Stimulated activated naive CD8-positive, alpha-beta T cell treated with anti-CD3 and anti-CD28 coated beads, Interleukin-15, amount 100 ng/mL, for 72 hours (primary cell): ENCODE measurements around the gene CC2D2B.
"Not testable (repeated sequence)": the region's sequence is repeated elsewhere in the genome, so short reads cannot be mapped to it uniquely, and the experiment has no call there.

Source experiments
- ATAC-seq: fragments of 150-1000 bp; cut with Tn5 transposase; 2 replicates; pipeline ENCODE4 v1.10.0; 2021; ENCODE audit warnings: mild to moderate bottlenecking, moderate library complexity
- DNase-seq, 2 donors: peaks; one replicate each; pipeline ENCODE4 v3.0.0; 2021 to 2022
- H3K27ac Mint-ChIP-seq, 2 donors: one replicate each; pipeline ENCODE4 v1.8.0; 2022; ENCODE audit warnings: mild to moderate bottlenecking in 2 of 2, mixed read lengths in 2 of 2, moderate library complexity in 2 of 2
- H3K27me3 Mint-ChIP-seq: one replicate; pipeline ENCODE4 v1.8.0; 2022; ENCODE audit warnings: mixed read lengths
- H3K4me1 Mint-ChIP-seq: one replicate; pipeline ENCODE4 v1.8.0; 2022; ENCODE audit warnings: mild to moderate bottlenecking, mixed read lengths
- H3K4me3 Mint-ChIP-seq, 2 donors: one replicate each; pipeline ENCODE4 v1.8.0; 2022; ENCODE audit warnings: mild to moderate bottlenecking in 2 of 2, mixed read lengths in 2 of 2, moderate library complexity in 1 of 2
- H3K9me3 Mint-ChIP-seq, 2 donors: one replicate each; pipeline ENCODE4 v1.8.0; 2022; ENCODE audit warnings: mixed read lengths in 2 of 2

The CC2D2B gene

DNA sequence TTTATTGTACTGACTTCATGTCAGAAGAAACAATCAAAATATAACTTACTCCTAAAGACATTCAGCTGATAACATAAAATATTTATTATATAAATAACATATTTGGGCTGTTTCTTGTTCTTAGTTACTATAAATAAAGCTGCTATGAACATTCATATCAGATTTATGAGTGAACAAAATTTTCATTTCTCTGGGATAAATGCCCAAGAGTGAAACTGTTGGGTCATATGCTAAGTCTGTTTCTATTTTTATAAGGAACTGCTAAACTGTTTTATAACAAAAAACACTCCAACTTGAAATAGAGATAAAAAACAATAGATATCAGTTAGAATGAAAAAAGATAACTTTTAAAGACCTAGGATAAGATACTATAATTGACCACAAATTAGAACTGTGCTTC is 26.5 kb upstream of the CC2D2B start:
- Mint-ChIP-seq H3K4me3 (no peak overlapping the region), H3K27me3 (no peaks in the 10 kb centered on the region), H3K9me3 (no peaks in the 10 kb centered on the region), H3K27ac (no peak overlapping the region), H3K4me1 (no peaks in the 10 kb centered on the region)
- ATAC-seq = no peak
- DNase-seq = no peak

DNA sequence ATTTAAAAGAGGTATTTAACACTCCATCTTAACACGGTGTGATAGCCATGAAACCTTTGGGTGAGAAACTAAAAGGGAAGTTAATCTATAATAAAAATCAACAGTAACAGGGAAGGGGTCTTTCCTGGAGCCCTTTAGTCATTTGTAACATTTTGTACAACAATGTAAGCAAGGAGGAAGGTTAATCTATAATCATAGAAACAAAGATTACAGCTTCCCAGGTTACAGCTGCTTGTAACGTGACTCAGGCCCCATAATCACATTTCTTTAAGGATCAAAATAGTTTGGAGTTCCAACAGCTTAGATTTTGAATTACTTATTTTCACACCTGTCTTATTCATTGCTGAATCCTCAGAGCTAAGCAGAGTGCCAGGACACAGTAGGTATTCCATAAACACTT is 17.9 kb upstream of the CC2D2B start:
- ATAC-seq (no peak), DNase-seq (no peak)
- Mint-ChIP-seq H3K27me3 (no peaks in the 10 kb centered on the region), H3K9me3 (no peaks in the 10 kb centered on the region), H3K27ac (no peak overlapping the region), H3K4me1 (no peaks in the 10 kb centered on the region), H3K4me3 (no peak overlapping the region)

DNA sequence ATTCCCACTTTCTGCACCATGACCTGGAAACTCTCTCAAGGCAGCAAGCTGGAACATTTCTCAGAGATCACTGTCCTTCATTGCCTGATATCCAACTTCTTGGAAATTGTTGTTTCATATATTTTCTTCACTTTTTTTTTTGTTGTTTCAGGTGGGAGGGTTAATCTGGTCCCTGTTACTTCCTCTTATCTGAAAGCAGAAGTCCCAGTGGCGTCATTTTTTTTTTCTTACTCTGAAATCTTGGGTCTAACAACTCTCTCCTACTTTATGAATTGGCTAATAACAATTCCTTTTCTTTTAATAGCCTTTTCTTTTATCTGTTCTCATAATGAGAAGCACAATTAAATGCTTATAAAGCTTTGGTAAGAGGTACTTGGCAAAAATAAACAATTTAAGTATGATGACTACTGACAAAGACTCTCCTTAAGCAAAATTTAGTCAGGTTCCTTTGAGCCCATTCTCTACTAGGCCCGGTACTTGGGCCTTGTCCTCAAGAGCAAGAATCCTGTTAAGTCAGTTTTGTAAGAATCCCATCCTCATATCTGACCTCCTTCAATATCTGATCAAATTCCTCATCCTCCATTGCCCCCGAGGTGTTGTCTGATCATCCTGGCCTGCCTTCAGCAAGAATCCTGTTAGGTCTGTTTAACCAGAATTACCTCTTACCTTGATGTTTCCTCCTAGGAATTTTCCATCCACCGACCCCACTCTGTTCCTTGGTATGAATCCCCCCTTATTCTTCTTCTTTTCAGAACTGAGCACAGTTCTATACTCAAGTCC is 11.5 kb upstream of the CC2D2B start:
- H3K27me3 Mint-ChIP-seq = no peaks in the 10 kb centered on the region
- no peaks in the 10 kb centered on the region for H3K9me3 Mint-ChIP-seq
- H3K4me1 Mint-ChIP-seq = no peaks in the 10 kb centered on the region
- no peak for ATAC-seq
- peak overlapping the region in 1 of 2 donors; percentile 62 for H3K27ac Mint-ChIP-seq
- no peak for DNase-seq
- no peak overlapping the region for H3K4me3 Mint-ChIP-seq

DNA sequence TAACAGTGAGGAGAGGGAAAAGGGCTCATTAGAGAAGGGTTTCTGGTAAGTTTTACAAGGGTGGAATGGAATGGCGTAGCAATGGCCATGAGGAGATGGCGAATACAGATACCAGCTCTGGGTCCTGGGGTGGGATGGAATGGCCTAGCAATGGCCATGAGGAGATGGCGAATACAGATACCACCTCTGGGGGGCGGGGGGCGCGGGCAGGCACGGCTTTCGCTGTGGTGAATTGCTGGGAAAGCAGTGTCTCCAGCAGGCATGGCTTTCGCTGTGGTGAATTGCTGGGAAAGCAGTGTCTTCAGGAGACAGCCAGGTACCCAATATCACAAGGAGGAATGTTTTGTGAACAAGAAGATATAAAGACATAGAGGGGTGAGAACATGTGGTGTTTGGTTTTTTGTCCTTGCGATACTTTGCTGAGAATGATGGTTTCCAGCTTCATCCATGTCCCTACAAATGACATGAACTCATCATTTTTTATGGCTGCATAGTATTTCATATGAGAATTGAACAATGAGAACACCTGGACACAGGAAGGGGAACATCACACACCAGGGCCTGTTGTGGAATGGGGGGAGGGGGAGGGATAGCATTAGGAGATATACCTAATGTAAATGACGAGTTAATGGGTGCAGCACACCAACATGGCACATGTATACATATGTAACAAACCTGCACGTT is 1.7 kb upstream of the CC2D2B start:
- not testable (repeated sequence) for H3K27ac Mint-ChIP-seq, ATAC-seq, DNase-seq, H3K27me3 Mint-ChIP-seq, H3K9me3 Mint-ChIP-seq
- H3K4me3 Mint-ChIP-seq = peak overlapping the region in 1 of 2 donors; percentile 19
- peaks cover 17% of the 10 kb centered on the region for H3K4me1 Mint-ChIP-seq

DNA sequence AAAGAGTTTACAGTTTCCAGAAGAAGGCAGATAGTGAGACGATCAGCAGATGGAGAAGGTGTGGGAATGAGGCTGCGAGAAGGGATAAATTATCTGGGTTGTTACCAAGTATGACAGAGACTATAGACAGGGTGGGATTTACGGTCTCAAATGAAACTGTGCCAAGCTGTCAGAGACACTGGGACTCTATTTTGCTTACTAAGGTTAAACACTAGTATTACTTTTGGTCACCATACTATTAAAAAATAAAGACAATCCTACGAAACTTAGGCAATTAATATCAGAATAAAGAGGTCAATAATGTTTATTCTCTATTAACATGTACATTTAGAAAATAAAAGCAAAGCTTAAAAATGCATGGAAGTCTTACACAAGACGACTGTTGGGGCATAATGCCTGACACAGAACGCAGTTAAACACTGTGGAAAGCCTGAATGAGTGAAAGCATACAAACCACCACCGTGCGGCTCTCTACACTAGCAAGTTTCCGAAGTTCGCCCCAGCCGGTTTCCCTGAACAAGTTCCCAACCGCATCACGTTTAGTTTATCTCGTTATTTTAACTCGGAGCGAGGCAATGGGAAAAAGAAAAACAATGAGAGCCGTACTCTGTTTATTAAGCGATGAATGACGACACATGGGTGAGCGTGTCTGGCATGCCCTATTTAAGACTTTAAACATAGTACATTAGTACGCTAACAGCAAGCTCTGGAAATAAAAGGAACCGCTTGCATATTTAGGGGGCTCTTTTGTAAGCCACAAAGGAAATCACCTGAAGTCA is 909 bp upstream of the CC2D2B start:
- Mint-ChIP-seq H3K4me1 (peaks cover 17% of the 10 kb centered on the region), H3K4me3 (peak overlapping the region; percentile 93 to 96), H3K9me3 (no peaks in the 10 kb centered on the region), H3K27me3 (no peaks in the 10 kb centered on the region), H3K27ac (peak overlapping the region in 1 of 2 donors; percentile 49)
- ATAC-seq = peak; percentile 64
- DNase-seq = peak in 1 of 2 donors; percentile 33

DNA sequence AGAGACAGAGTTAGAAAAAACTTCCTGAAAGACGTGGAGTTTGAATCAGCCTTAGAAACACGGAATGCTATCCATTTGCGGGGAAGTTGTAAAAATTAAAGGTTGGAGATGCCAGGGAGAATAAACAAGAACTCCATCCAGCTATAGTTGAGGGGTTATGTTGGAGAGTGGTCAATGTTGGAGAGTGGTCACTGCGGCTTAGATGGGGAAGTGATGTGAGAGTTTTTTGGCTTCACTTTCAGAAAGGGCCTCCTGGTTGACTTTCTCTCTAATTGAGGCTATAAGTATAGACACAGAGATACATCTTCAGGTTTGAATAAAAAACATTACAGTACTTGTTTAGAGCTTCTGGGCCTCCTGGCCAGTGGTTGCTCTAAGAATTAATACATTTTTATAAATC is 675 bp downstream of the CC2D2B start:
- Mint-ChIP-seq H3K9me3 (no peaks in the 10 kb centered on the region), H3K27ac (no peak overlapping the region), H3K4me1 (peaks cover 17% of the 10 kb centered on the region), H3K4me3 (peak overlapping the region in 1 of 2 donors; percentile 93), H3K27me3 (peaks cover 6% of the 10 kb centered on the region)
- ATAC-seq (no peak), DNase-seq (no peak)

DNA sequence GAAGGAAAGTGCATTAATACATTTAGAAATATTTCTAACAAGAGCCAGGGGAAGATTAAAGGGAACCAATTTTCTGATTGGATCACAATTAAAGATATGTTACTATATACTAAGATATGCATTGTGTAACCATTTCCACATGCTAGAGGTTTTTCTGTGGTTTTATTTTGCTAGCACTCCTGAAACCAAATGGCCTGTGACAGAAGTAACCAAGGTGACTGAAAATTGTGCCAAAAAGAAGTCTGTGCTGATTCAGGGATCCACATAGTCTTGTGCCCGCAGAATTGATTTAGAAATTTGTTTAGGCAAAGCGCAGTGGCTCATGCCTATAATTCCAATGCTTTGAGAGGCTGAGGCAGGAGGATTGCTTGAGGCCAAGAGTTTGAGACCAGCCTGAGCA is 1.8 kb downstream of the CC2D2B start:
- Mint-ChIP-seq H3K27me3 (peaks cover 13% of the 10 kb centered on the region), H3K9me3 (no peaks in the 10 kb centered on the region), H3K27ac (no peak overlapping the region), H3K4me1 (peaks cover 17% of the 10 kb centered on the region), H3K4me3 (no peak overlapping the region)
- DNase-seq (no peak), ATAC-seq (no peak)

DNA sequence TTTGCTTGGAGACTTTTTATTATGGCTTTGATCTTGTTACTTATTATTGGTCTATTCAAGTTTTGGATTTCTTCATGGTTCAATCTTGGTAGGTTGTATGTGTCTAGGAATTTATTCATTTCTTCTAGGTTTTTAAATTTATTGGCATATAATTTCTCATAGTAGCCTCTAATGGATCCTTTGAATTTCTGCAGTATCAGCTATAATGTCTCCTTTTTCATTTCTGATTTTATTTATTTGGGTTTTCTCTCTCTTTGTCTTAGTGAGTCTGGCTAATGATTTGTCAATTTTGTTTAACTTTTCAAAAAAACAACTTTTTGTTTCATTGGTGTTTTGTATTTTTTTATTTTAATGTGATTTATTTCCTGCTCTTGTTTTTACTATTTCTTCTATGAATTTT is 8.3 kb downstream of the CC2D2B start:
- H3K9me3 Mint-ChIP-seq, DNase-seq, H3K4me1 Mint-ChIP-seq, ATAC-seq, H3K27ac Mint-ChIP-seq, H3K4me3 Mint-ChIP-seq: not testable (repeated sequence)
- H3K27me3 Mint-ChIP-seq = peaks cover 25% of the 10 kb centered on the region

DNA sequence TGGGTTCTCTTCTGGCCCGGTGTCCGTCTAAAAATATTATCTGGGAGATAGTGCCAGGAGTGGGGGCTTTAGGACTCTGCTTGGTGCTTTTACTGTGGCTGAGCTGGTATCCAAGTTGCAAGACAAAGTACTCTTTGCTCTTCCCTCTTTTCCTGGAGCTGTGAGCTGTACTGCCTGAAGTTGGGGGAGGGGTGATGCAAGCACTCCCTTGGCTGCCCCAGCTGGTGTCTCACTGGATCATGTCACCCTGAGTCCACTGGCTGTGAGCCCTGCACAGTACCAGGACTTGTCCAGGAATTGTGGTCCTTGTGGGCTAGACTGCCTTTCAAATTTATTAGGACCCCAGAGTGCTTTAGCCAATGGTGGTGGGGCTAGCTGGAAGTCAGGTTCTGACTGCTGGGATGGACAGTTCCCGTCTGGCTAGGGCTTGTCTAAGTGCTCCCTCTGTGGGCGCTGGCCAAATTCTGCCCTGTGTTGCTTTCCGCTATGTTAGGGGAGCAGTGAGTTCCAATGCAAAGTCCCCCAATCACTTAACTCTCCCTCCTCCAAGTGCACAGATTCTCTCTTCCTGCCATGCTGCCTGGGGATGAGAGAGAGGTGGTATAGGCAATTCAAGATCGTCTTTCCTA is 13.1 kb downstream of the CC2D2B start:
- DNase-seq = no peak
- no peaks in the 10 kb centered on the region for H3K9me3 Mint-ChIP-seq
- H3K4me3 Mint-ChIP-seq = no peak overlapping the region
- no peak overlapping the region for H3K27ac Mint-ChIP-seq
- no peak for ATAC-seq
- H3K4me1 Mint-ChIP-seq = no peaks in the 10 kb centered on the region
- peaks cover 11% of the 10 kb centered on the region for H3K27me3 Mint-ChIP-seq

DNA sequence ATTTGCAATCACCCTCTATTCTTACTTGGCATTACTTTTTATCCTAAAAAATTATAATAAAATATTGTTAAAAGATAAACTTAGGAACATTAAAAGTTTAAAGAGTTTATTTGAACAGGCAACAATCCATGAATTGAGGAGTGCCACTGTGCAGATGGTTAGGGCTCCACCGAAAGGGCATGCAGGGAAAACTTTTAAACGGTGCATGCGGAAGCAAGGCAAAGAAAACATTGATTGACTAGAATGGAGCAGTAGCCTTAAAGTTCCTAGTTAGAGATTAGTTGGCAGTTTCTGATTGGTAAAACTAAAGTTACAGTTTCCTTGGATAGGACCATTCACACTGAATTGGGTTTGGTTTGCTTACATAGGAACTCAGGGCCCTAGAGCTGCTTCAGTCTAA is 17.3 kb downstream of the CC2D2B start:
- H3K27ac Mint-ChIP-seq = peak overlapping the region in 1 of 2 donors; percentile 27
- no peaks in the 10 kb centered on the region for H3K27me3 Mint-ChIP-seq
- no peak for DNase-seq
- no peaks in the 10 kb centered on the region for H3K9me3 Mint-ChIP-seq
- H3K4me1 Mint-ChIP-seq = no peaks in the 10 kb centered on the region
- no peak for ATAC-seq
- H3K4me3 Mint-ChIP-seq = no peak overlapping the region

DNA sequence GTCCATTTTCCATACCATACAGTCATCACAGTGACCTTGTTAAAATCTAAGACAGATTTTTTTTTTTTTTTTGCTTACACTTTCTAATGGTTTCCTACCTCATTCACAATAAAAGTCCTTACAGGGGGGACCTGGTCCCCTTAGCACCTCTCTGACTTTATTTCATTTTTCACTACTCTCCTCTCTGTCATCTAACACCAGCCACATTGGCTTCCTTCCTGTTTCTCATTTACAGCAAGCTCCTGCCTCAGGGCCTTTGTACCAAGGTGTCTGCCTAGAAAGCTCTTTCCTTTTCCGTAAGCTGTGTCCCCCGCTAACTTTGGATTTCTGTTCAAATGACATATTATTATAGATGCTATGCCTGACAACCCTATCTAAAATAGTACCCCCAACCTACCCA is 27.7 kb downstream of the CC2D2B start:
- H3K9me3 Mint-ChIP-seq = peaks cover 18 to 24% of the 10 kb centered on the region in 2 donors
- no peak overlapping the region for H3K4me3 Mint-ChIP-seq
- DNase-seq = no peak
- H3K4me1 Mint-ChIP-seq = peaks cover 6% of the 10 kb centered on the region
- H3K27me3 Mint-ChIP-seq = peaks cover 15% of the 10 kb centered on the region
- H3K27ac Mint-ChIP-seq = peak overlapping the region in 1 of 2 donors; percentile 6
- no peak for ATAC-seq

DNA sequence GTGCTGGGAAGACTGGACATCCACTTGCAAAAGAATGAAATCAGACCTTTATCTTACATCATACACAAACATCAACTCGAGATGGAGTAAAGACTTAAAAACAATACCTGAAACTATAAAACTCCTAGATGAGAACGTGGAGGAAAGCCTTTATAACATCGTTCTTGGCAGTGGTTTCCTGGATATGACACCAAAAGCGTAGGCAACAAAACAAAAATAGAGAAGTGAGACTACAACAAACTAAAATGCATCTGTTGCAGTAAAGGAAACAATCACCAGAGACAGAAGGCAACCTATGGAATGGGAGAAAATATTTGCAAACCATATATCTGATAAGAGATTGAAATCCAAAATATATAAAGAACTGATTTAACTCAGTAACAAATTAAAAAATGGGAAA is 33.3 kb downstream of the CC2D2B start:
- H3K4me1 Mint-ChIP-seq = no peaks in the 10 kb centered on the region
- no peak overlapping the region for H3K4me3 Mint-ChIP-seq
- H3K27ac Mint-ChIP-seq = no peak overlapping the region
- ATAC-seq (no peak), DNase-seq (no peak)
- no peaks in the 10 kb centered on the region for H3K27me3 Mint-ChIP-seq
- H3K9me3 Mint-ChIP-seq = peaks cover 9 to 17% of the 10 kb centered on the region in 2 donors

DNA sequence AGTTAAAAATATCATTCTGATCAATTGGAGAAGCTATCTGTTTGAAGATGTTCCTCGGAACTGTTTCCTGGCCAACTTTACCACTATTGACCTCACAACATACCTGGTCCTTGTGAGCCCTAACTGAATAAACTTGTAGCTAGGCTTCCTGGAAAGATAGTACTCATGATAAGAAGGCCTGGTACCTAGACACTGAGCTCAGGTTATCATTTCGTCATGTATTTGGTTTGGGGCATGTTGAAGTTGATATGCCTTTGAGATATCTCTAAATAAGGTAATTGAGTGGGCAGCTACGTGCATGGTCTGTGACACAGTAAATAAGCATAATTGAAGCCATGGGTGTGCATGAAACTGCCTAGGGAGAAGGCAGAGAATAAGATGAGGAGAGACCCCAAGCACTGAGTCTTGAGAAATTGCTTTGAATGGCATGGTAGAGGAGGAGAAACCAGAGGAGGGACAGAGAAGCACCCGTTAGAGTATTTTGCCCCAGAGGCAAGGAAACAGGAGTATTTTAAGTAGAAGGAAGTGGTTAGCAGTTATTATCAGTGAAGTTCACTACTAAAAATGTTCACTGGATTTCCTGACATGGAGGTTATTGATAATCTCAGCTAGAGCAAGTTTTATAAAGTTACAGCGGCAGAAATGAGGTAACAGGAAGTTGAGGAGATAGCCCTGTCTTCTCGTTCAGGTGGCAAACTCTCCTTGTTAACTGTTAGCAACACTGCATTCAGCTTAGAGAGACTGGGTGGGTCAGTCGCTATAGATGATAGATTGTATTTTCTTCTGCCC is 55.6 kb downstream of the CC2D2B start:
- Mint-ChIP-seq H3K27me3 (no peaks in the 10 kb centered on the region), H3K4me3 (peak overlapping the region; percentile 4 to 38)
- ATAC-seq = peak; percentile 67

DNA sequence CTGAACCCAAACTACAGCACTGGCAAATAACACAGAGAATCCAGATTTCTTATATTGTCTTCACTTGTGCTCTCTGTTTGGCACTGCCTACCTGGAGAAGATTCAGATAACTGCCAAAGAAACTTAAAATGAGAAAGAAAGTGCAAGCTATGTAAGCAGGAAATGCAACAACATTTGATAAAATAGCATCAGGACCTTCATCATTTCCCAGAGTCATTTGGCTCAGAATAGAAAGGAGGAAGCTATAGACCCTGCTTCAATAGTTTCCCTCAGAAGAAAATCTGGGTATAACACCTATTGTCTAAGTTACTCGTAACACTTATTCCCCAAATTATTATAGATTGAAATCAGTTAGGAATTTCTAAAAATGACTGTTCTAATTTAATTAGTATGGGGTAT is 56.2 kb downstream of the CC2D2B start:
- peak; percentile 12 for ATAC-seq
- peaks cover 11% of the 10 kb centered on the region for H3K4me1 Mint-ChIP-seq
- peak overlapping the region in 1 of 2 donors; percentile 44 for H3K27ac Mint-ChIP-seq
- H3K9me3 Mint-ChIP-seq = no peaks in the 10 kb centered on the region
- no peaks in the 10 kb centered on the region for H3K27me3 Mint-ChIP-seq
- no peak for DNase-seq
- peak overlapping the region; percentile 4 to 38 for H3K4me3 Mint-ChIP-seq

More for the DNA sequence above, 55.6 kb downstream of the CC2D2B start:
- peaks cover 11% of the 10 kb centered on the region for H3K4me1 Mint-ChIP-seq
- peak overlapping the region in 1 of 2 donors; percentile 44 for H3K27ac Mint-ChIP-seq
- peak in 1 of 2 donors; percentile 4 for DNase-seq
- peaks cover 4 to 6% of the 10 kb centered on the region in 2 donors for H3K9me3 Mint-ChIP-seq

DNA sequence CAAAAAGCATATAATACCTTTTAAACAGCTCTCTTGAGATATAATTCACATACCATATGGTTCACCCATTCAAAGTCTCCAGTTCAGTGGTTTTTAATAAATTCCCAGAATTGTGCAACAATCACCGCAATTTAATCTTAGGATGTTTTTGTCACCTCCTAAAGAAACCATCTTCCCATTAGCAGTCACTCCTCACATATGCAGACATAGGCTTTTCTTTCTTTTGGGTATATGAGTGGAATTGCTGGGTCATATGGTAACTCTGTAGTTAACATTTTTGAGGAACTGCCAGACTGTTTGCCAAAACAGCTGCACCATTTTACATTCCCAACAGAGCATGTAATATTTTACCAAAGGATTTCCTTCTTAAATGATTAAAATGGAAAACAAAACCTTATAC is 57.0 kb downstream of the CC2D2B start:
- no peak for ATAC-seq
- Mint-ChIP-seq H3K4me1 (peaks cover 11% of the 10 kb centered on the region), H3K27ac (no peak overlapping the region)

More for the DNA sequence above, 57.0 kb downstream of the CC2D2B start:
- DNase-seq = no peak
- Mint-ChIP-seq H3K9me3 (no peaks in the 10 kb centered on the region), H3K4me3 (no peak overlapping the region), H3K27me3 (no peaks in the 10 kb centered on the region)
